Activated T-helper 17 cell treated with anti-CD3 and anti-CD28 coated beads, Interleukin-2, amount 50 U/mL, for 72 hours (primary cell): Measurements from ENCODE around the gene ACSL3. TPM values are rescaled to one million over a fixed set of nuclear protein-coding genes. Genes with fewer than 3 reads are reported as not detected.
A peak's percentile ranks its signal among the peaks of the same experiment; 100 is the strongest.

Experiments used
- ATAC-seq: fragments of 150-1000 bp; cut with Tn5 transposase; replicated peaks from 2 replicates; pipeline ENCODE4 v1.10.0; 2021; ENCODE audit warnings: mild to moderate bottlenecking, moderate library complexity
- H3K27ac Mint-ChIP-seq: one replicate; pipeline ENCODE4 v1.8.0; 2022; ENCODE audit warnings: mixed read lengths
- H3K27me3 Mint-ChIP-seq: one replicate; pipeline ENCODE4 v1.8.0; 2022; ENCODE audit warnings: mixed read lengths
- H3K36me3 Mint-ChIP-seq: one replicate; pipeline ENCODE4 v1.8.0; 2022; ENCODE audit warnings: low read depth, mild to moderate bottlenecking, mixed read lengths
- H3K4me1 Mint-ChIP-seq: one replicate; pipeline ENCODE4 v1.8.0; 2022; ENCODE audit warnings: mixed read lengths
- H3K4me3 Mint-ChIP-seq: one replicate; pipeline ENCODE4 v1.8.0; 2022; ENCODE audit warnings: mild to moderate bottlenecking, mixed read lengths
- H3K9me3 Mint-ChIP-seq: one replicate; pipeline ENCODE4 v1.8.0; 2022; ENCODE audit warnings: mixed read lengths
- total RNA-seq, 2 donors: library from RNA; stranded (reverse); gene quantifications; one replicate each; pipeline ENCODE4 v1.2.3, GENCODE V29; 2022

The ACSL3 gene
- total RNA-seq, 2 donors from 2014 or later, result 12.9 to 32.6 TPM

DNA sequence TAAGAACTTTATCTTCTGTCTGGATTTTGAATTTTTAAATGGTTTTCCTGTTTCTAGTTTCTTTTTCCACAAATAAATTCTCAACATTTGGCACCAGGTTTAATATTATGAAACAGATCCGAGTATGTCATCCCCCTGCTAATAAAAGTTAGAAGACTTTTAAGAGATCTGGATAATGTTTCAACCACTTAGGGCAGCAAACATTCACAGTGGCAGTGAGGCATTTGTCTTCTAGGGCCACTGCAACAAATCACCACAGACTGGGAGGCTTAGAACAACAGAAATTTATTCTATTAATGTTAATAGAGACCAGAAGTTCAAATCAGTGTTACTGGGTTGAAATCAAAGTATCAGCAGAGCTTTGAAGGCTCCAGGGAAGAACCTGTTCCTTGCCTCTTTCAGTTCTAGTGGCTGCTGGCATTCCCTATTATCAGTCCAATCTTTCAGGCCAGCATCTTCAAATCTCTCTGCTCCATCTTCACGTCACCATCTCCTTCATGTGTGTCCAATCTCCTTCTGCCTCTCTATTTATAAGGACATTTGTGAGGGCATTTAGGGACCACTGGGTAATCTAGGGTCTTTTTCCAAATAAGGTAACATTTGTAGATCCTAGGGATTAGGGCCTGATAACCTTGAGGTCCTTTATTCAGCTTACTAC is 23.4 kb downstream of the ACSL3 start:
- Mint-ChIP-seq H3K4me1 (peaks cover 3% of the 10 kb centered on the region), H3K27me3 (no peaks in the 10 kb centered on the region), H3K36me3 (peaks cover 5% of the 10 kb centered on the region), H3K9me3 (no peaks in the 10 kb centered on the region), H3K4me3 (no peak overlapping the region), H3K27ac (no peak overlapping the region)
- ATAC-seq, result no peak

- Mint-ChIP-seq H3K4me3 (no peak overlapping the region), H3K9me3 (no peaks in the 10 kb centered on the region), H3K27ac (no peak overlapping the region)
These were observed 24.1 kb downstream of the ACSL3 start for GRCh38 chr2:222884805-222885424.

GRCh38 chr2:222887124-222887523 is 26.3 kb downstream of the ACSL3 start:
- Mint-ChIP-seq H3K36me3 (peaks cover 11% of the 10 kb centered on the region), H3K9me3 (no peaks in the 10 kb centered on the region), H3K27ac (no peak overlapping the region), H3K27me3 (no peaks in the 10 kb centered on the region), H3K4me3 (no peak overlapping the region), H3K4me1 (no peaks in the 10 kb centered on the region)
- no peak for ATAC-seq

More at GRCh38 chr2:222884805-222885424, 24.1 kb downstream of the ACSL3 start:
- Mint-ChIP-seq H3K4me1 (no peaks in the 10 kb centered on the region), H3K27me3 (no peaks in the 10 kb centered on the region), H3K36me3 (peaks cover 11% of the 10 kb centered on the region)
- ATAC-seq, result no peak

DNA sequence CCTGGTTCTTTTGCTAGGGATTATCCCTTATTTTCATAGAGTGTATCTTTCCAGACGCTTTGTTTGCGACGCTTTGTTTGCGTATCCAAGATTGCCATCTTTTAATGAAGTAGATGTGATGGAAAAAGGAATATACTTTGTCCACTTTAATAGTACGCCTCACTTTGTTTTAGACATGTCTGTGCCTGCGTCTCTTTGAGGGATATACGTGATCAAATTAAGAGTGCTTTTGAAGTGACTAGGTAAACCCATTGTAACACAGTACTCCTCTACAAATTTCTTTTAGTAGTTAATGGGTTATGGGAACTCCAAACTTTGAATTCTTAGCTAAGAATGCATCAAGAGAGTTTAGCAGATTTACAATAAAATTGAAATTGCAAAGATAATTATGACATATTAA is 27.9 kb downstream of the ACSL3 start:
- Mint-ChIP-seq H3K36me3 (peaks cover 11% of the 10 kb centered on the region), H3K9me3 (no peaks in the 10 kb centered on the region), H3K4me3 (no peak overlapping the region), H3K27me3 (no peaks in the 10 kb centered on the region), H3K27ac (no peak overlapping the region), H3K4me1 (peaks cover 7% of the 10 kb centered on the region)
- no peak for ATAC-seq

GRCh38 chr2:222891890-222892289 is 31.1 kb downstream of the ACSL3 start:
- H3K9me3 Mint-ChIP-seq, result no peaks in the 10 kb centered on the region

DNA sequence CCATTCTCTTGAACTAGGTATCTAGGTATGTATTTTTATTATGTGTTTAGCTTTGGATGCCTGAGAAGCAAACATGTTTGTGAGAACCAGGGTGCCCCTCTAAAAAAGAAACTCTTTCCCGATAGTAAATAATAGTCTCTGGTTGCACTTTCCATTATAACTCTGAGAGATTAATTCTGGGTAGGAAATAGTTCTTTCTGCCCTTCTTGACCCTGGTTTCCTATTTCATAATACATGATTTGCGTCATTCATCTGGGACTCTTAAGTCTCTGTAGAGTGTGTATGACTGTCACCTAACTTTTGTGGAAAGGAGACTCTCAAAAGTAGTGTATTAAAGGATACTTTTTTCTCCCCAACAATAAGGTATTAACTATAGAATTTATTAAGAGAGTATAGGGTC is 31.5 kb downstream of the ACSL3 start:
- H3K4me1 Mint-ChIP-seq, result peaks cover 7% of the 10 kb centered on the region
- no peak overlapping the region for H3K27ac Mint-ChIP-seq
- ATAC-seq, result no peak
- H3K4me3 Mint-ChIP-seq, result no peak overlapping the region
- H3K36me3 Mint-ChIP-seq, result peaks cover 11% of the 10 kb centered on the region
- no peaks in the 10 kb centered on the region for H3K27me3 Mint-ChIP-seq
- no peaks in the 10 kb centered on the region for H3K9me3 Mint-ChIP-seq

More at GRCh38 chr2:222891890-222892289, 31.1 kb downstream of the ACSL3 start:
- H3K4me1 Mint-ChIP-seq, result peaks cover 7% of the 10 kb centered on the region
- H3K36me3 Mint-ChIP-seq, result peaks cover 11% of the 10 kb centered on the region
- H3K4me3 Mint-ChIP-seq, result no peak overlapping the region
- H3K27me3 Mint-ChIP-seq, result no peaks in the 10 kb centered on the region
- no peak overlapping the region for H3K27ac Mint-ChIP-seq
- no peak for ATAC-seq

DNA sequence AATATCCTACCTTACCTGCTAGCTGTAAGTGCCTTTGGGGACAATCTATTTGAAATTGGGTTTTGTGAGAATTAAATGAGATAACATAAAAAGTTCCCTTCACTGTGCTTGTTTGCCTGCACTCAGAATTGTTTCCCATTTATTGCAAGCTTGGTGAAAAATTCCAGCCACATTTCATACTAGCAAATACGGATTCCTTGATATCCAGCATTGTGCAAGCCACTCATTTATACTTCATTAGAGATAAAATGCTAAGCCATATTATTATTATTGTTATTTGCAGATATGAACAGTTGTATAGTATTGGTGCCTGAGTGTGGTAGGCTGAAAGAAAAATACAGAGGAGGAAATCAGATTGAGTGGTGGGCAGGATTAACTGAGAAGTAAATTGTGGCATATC is 31.9 kb downstream of the ACSL3 start:
- Mint-ChIP-seq H3K4me3 (no peak overlapping the region), H3K27ac (peak overlapping the region; percentile 15), H3K27me3 (no peaks in the 10 kb centered on the region), H3K36me3 (peaks cover 11% of the 10 kb centered on the region), H3K4me1 (peaks cover 7% of the 10 kb centered on the region), H3K9me3 (no peaks in the 10 kb centered on the region)
- no peak for ATAC-seq

DNA sequence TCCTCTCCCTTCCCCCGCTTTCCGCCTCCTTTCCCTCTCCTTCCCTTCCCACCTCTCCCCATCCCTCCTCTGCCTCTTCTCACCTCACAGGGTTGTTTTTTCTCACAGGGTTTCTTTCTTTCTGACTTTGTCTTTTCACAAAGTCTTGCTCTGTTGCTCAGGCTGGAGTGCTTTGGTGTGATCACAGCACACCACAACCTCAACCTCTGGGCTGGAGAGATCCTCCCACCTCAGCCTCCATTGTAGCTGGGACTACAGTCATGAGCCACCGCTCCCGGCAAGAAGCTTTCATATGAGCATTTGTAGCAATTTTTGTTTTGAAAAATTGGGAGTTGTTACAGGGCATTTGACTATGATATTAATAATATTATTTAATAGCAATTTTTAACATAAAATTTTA is 32.9 kb downstream of the ACSL3 start:
- H3K27me3 Mint-ChIP-seq, result no peaks in the 10 kb centered on the region
- H3K36me3 Mint-ChIP-seq, result peaks cover 11% of the 10 kb centered on the region
- peak overlapping the region; percentile 15 for H3K27ac Mint-ChIP-seq
- H3K9me3 Mint-ChIP-seq, result no peaks in the 10 kb centered on the region
- no peak for ATAC-seq
- H3K4me3 Mint-ChIP-seq, result no peak overlapping the region
- H3K4me1 Mint-ChIP-seq, result peaks cover 7% of the 10 kb centered on the region

GRCh38 chr2:222895144-222895543 is 34.3 kb downstream of the ACSL3 start:
- H3K4me3 Mint-ChIP-seq, result no peak overlapping the region

DNA sequence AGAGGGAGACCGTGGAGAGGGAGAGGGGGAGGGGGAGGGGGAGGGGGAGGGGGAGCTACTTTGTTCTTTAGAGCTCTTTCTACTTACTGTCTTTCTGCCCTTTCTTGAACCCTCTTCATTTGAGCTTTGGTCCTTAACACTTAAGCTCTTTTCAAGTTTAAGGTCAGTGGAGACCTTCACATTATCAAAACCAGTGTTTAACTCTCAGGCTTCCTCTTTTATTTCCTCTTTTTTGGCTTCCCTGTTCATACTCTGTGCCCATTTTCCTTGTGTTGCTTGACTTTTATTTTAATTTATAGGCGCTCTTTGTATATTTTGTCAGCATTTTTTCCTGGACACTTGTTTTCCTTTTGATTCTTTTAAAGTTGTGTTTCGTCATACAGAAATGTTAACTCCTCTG is 37.1 kb downstream of the ACSL3 start:
- Mint-ChIP-seq H3K4me3 (no peak overlapping the region), H3K27me3 (no peaks in the 10 kb centered on the region), H3K27ac (peak overlapping the region; percentile 82), H3K4me1 (peaks cover 18% of the 10 kb centered on the region), H3K36me3 (no peaks in the 10 kb centered on the region), H3K9me3 (no peaks in the 10 kb centered on the region)
- ATAC-seq, result no peak

More at GRCh38 chr2:222895144-222895543, 34.3 kb downstream of the ACSL3 start:
- no peak for ATAC-seq
- Mint-ChIP-seq H3K4me1 (peaks cover 8% of the 10 kb centered on the region), H3K27ac (no peak overlapping the region), H3K9me3 (no peaks in the 10 kb centered on the region), H3K27me3 (no peaks in the 10 kb centered on the region), H3K36me3 (no peaks in the 10 kb centered on the region)

GRCh38 chr2:222899413-222900181 is 38.8 kb downstream of the ACSL3 start:
- no peak for ATAC-seq
- no peak overlapping the region for H3K4me3 Mint-ChIP-seq

DNA sequence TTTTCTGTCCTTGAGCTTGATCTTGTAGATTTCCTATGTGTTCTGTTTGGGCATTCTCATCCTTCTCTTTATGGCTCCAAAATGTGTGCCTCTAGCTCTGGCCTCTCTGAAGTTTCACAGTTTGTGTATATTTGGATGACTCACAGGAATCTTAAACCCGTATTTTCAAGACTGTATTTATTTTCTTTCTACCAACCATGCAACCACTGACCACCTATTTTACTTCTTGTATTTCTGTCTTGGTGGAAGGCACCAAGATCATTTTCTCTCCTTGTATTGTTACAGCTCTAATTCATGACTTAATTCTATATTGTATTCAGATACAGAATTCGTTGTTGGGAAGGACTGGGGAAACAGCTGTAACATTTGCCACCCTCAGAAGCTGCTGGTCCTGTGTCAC is 39.5 kb downstream of the ACSL3 start:
- no peaks in the 10 kb centered on the region for H3K27me3 Mint-ChIP-seq
- no peak overlapping the region for H3K4me3 Mint-ChIP-seq
- peaks cover 11% of the 10 kb centered on the region for H3K4me1 Mint-ChIP-seq
- H3K27ac Mint-ChIP-seq, result peak overlapping the region; percentile 12
- no peak for ATAC-seq
- H3K9me3 Mint-ChIP-seq, result no peaks in the 10 kb centered on the region
- no peaks in the 10 kb centered on the region for H3K36me3 Mint-ChIP-seq

More at GRCh38 chr2:222899413-222900181, 38.8 kb downstream of the ACSL3 start:
- H3K27me3 Mint-ChIP-seq, result no peaks in the 10 kb centered on the region
- H3K27ac Mint-ChIP-seq, result no peak overlapping the region
- no peaks in the 10 kb centered on the region for H3K9me3 Mint-ChIP-seq
- peaks cover 11% of the 10 kb centered on the region for H3K4me1 Mint-ChIP-seq
- no peaks in the 10 kb centered on the region for H3K36me3 Mint-ChIP-seq

DNA sequence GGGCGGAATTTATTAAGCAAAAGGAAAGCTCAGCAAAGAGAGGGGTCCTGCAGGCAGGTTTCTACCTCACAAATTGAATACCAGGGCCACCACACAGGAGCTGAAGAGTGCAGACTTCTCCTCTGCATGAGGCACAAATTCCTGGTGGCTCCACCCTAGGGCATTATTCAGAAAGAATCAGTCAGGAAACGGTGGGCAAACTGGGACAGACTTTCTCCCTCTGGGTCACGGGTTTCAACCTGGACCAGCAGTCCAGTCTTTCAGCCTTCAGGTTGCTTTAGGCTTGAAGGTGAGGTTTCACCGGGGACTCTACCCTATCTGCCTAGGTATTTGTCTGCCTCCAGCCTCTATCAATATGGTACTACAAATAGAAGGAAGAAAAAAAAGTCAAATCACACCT is 41.8 kb downstream of the ACSL3 start:
- Mint-ChIP-seq H3K9me3 (no peaks in the 10 kb centered on the region), H3K36me3 (no peaks in the 10 kb centered on the region), H3K4me3 (no peak overlapping the region), H3K4me1 (peaks cover 12% of the 10 kb centered on the region), H3K27me3 (no peaks in the 10 kb centered on the region), H3K27ac (no peak overlapping the region)
- ATAC-seq, result no peak

DNA sequence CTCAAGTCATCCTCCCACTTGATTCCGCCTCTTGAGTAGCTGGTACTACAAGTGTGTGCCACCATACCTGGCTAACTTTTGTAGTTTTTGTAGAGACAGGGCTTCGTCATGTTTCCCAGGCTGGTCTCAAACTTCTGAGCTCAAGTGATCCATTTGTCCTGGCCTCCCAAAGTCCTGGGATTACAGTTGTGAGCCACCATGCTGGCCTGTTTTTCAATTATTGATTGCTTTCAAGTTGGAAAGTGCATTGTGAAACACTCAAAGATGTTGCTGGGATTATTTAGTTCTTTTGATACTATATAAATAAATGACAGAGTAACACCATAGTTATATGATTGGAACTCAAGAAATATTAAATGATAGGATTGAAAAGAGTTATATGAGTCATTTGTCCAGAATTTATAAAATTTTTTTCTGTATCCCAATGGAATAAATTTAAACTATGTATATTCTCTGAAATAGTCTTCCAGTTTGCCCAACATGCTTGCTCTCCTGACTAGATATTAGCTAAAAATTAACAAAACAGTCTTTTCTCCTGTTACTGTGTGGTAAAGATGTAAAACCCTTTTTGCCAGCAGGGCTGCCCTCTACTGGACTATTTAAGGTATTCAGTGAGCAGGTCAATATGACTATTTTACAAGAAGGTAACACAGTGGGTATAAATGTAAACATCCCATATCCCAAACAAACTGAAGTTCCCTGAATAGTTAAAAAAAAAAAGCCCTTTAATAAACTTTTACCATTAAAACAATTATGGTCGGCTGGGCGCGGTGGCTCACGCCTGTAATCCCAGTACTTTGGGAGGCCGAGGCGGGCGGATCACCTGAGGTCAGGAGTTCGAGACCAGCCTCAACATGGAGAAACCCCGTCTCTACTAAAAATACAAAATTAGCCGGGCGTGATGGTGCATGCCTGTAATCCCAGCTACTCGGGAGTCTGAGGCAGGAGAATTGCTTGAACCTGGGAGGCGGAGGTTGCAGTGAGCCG is 42.7 kb downstream of the ACSL3 start:
- Mint-ChIP-seq H3K4me1 (peaks cover 16% of the 10 kb centered on the region), H3K9me3 (no peaks in the 10 kb centered on the region), H3K27ac (no peak overlapping the region), H3K36me3 (peaks cover 5% of the 10 kb centered on the region), H3K27me3 (no peaks in the 10 kb centered on the region), H3K4me3 (no peak overlapping the region)
- ATAC-seq, result peak; percentile 56
